GF-D8 (cell line): Measurements from ENCODE around the gene NFIX.

Source experiments
- DNase-seq: peaks from one replicate; lab custom pipeline; 2025; lab: John Stamatoyannopoulos, UW

NFIX gene

GRCh38 chr19:13022111-13022858 lies 27.0 kb downstream of the NFIX start:
- DNase-seq, result no peak

- peak; percentile 87 for DNase-seq
Observed at GRCh38 chr19:13022859-13023636, 27.8 kb downstream of the NFIX start.

- DNase-seq, result no peak
Observed at GRCh38 chr19:13023656-13024055, 28.4 kb downstream of the NFIX start.

GRCh38 chr19:13024126-13024950 lies 29.1 kb downstream of the NFIX start:
- no peak for DNase-seq

GRCh38 chr19:13024951-13025697 lies 29.8 kb downstream of the NFIX start:
- DNase-seq, result no peak

- no peak for DNase-seq
Observed at GRCh38 chr19:13025819-13026456, 30.7 kb downstream of the NFIX start.

- DNase-seq, result no peak
Observed at GRCh38 chr19:13026462-13027370, 31.4 kb downstream of the NFIX start.

GRCh38 chr19:13027557-13027956 lies 32.3 kb downstream of the NFIX start:
- no peak for DNase-seq

- no peak for DNase-seq
Observed at GRCh38 chr19:13028027-13028426, 32.8 kb downstream of the NFIX start.

- DNase-seq, result no peak
Observed at GRCh38 chr19:13029301-13029880, 34.1 kb downstream of the NFIX start.

GRCh38 chr19:13029893-13030292 lies 34.6 kb downstream of the NFIX start:
- DNase-seq, result no peak

- no peak for DNase-seq
Observed at GRCh38 chr19:13031917-13032623, 36.8 kb downstream of the NFIX start.

GRCh38 chr19:13032837-13033236 lies 37.6 kb downstream of the NFIX start:
- no peak for DNase-seq

GRCh38 chr19:13033244-13033643 lies 38.0 kb downstream of the NFIX start:
- DNase-seq, result no peak

GRCh38 chr19:13033819-13034611 lies 38.7 kb downstream of the NFIX start:
- DNase-seq, result peak; percentile 16

- DNase-seq, result no peak
Observed at GRCh38 chr19:13034636-13035035, 39.4 kb downstream of the NFIX start.

GRCh38 chr19:13035820-13036365 lies 40.6 kb downstream of the NFIX start:
- DNase-seq, result no peak

GRCh38 chr19:13036366-13036976 lies 41.2 kb downstream of the NFIX start:
- DNase-seq, result no peak
